SU-DHL-6 (cell line): Measurements from ENCODE around the gene GSTA5.

Experiments
- CTCF ChIP-seq: fragments of 200-600 bp; sonication (generic); IDR thresholded peaks from one replicate; pipeline ENCODE4 v1.5.1; 2017; ENCODE audit warnings: antibody characterized with exemption, mild to moderate bottlenecking, low read length, moderate library complexity; ENCODE audit not compliant: insufficient read depth, poor library complexity, severe bottlenecking
- EZH2phosphoT487 ChIP-seq: fragments of 200-600 bp; sonication (generic), shearing (Covaris generic); conservative IDR thresholded peaks from 2 replicates; pipeline ENCODE4 v1.6.1; 2018; ENCODE audit warnings: mild to moderate bottlenecking, antibody characterized with exemption, low read length, moderate library complexity, mixed read lengths

- no peak for TF ChIP-seq CTCF
- no peak for TF ChIP-seq EZH2phosphoT487
These were observed 37.8 kb downstream of the GSTA5 start for GRCh38 chr6:52802806-52803205.
